ENCODE data around the gene ASMTL. TPM values are rescaled to one million over a fixed set of nuclear protein-coding genes. Genes with fewer than 3 reads are reported as not detected.
"Not testable (repeated sequence)": the region's sequence is repeated elsewhere in the genome, so short reads cannot be mapped to it uniquely, and the experiment has no call there.

The ASMTL gene
- total and polyA plus RNA-seq, 8 donors = 11.2 to 25.9 (median 16.3) TPM

GRCh38 chrX:1450361-1451161 lies 2.1 kb downstream of the ASMTL start:
- WGBS, 2 donors = 77 to 85% methylated on average over 9 of the region's 9 CpGs
- Histone ChIP-seq H3K9me3 (no peaks in the 10 kb centered on the region), H3K4me3 (no peak overlapping the region), H3K27ac (no peak overlapping the region), H3K4me1 (peaks cover 0 to 8% (median 4%) of the 10 kb centered on the region in 3 donors), H3K27me3 (no peaks in the 10 kb centered on the region), H3K36me3 (no peaks in the 10 kb centered on the region)
- no peak for ATAC-seq
- no peak for TF ChIP-seq CTCF (IDR thresholded peaks at IDR 0.05)
- intact Hi-C loops (cut with DNase I) = no loop called here
- no peak for FAIRE-seq
- DNase-seq = peak in 5 of 6 donors; percentile 12 to 60 (median 29)

GRCh38 chrX:1449823-1450149 lies 2.9 kb downstream of the ASMTL start:
- intact Hi-C loops (cut with DNase I) = loop anchor here in 1 of 3 donors (10.0 kb wide), 1 partner anchor 55 kb away; the partner anchor contains the start of gene SLC25A6
- ATAC-seq (no peak), FAIRE-seq (no peak), DNase-seq (peak in 1 of 6 donors; percentile 1)
- H3K27ac ChIP-seq = no peak overlapping the region
- H3K9me3 ChIP-seq = no peaks in the 10 kb centered on the region
- H3K4me3 ChIP-seq = no peak overlapping the region
- H3K36me3 ChIP-seq = no peaks in the 10 kb centered on the region
- H3K4me1 ChIP-seq = peaks cover 0 to 8% (median 4%) of the 10 kb centered on the region in 3 donors
- TF ChIP-seq CTCF (IDR thresholded peaks at IDR 0.05) = no peak
- 98 to 100% methylated on average over 2 of the region's 2 CpGs for WGBS, 2 donors
- no peaks in the 10 kb centered on the region for H3K27me3 ChIP-seq

GRCh38 chrX:1449036-1449822 lies 3.5 kb downstream of the ASMTL start:
- no peaks in the 10 kb centered on the region for H3K27me3 ChIP-seq
- H3K27ac ChIP-seq = no peak overlapping the region
- FAIRE-seq (no peak), ATAC-seq (no peak), DNase-seq (peak in 3 of 6 donors; percentile 8 to 20 (median 13))
- peaks cover 0 to 8% (median 4%) of the 10 kb centered on the region in 3 donors for H3K4me1 ChIP-seq
- H3K4me3 ChIP-seq = no peak overlapping the region
- TF ChIP-seq CTCF (IDR thresholded peaks at IDR 0.05) = no peak
- WGBS, 2 donors = 89 to 92% methylated on average over 9 of the region's 9 CpGs
- intact Hi-C loops (cut with DNase I) = loop anchor here in 1 of 3 donors (10.0 kb wide), 1 partner anchor 54 kb away; the partner anchor contains the start of gene SLC25A6
- H3K36me3 ChIP-seq = no peaks in the 10 kb centered on the region
- H3K9me3 ChIP-seq = no peaks in the 10 kb centered on the region

GRCh38 chrX:1448573-1449001 lies 4.1 kb downstream of the ASMTL start:
- H3K9me3 ChIP-seq, H3K27me3 ChIP-seq, FAIRE-seq, H3K4me1 ChIP-seq, H3K4me3 ChIP-seq, H3K36me3 ChIP-seq, ATAC-seq, H3K27ac ChIP-seq: not testable (repeated sequence)
- intact Hi-C loops (cut with DNase I) = loop anchor here in 1 of 3 donors (10.0 kb wide), 1 partner anchor 54 kb away; the partner anchor contains the start of gene SLC25A6
- DNase-seq = peak in 1 of 6 donors; percentile 8
- WGBS, 2 donors = 95 to 96% methylated on average over 5 of the region's 5 CpGs

GRCh38 chrX:1447969-1448572 lies 4.6 kb downstream of the ASMTL start:
- FAIRE-seq, H3K4me1 ChIP-seq, H3K27me3 ChIP-seq, H3K4me3 ChIP-seq, ATAC-seq, H3K9me3 ChIP-seq, H3K36me3 ChIP-seq, H3K27ac ChIP-seq: not testable (repeated sequence)
- intact Hi-C loops (cut with DNase I) = loop anchor here in 1 of 3 donors (10.0 kb wide), 1 partner anchor 53 kb away; the partner anchor contains the start of gene SLC25A6
- DNase-seq = peak in 3 of 6 donors; percentile 5 to 16 (median 8)
- WGBS, 2 donors = 97% methylated on average over 8 of the region's 8 CpGs

- not testable (repeated sequence) for H3K36me3 ChIP-seq, ATAC-seq, H3K27me3 ChIP-seq, H3K4me3 ChIP-seq, H3K4me1 ChIP-seq, H3K27ac ChIP-seq, FAIRE-seq, H3K9me3 ChIP-seq
- intact Hi-C loops (cut with DNase I) = loop anchor here in 1 of 3 donors (10.0 kb wide), 1 partner anchor 52 kb away; the partner anchor contains the start of gene SLC25A6
- 95 to 97% methylated on average over 13 of the region's 13 CpGs for WGBS, 2 donors
- DNase-seq = peak in 3 of 6 donors; percentile 9 to 10 (median 9)
Observed at GRCh38 chrX:1446984-1447968, 5.4 kb downstream of the ASMTL start.
